BLaER1 treated with 17β-estradiol and CSF1 and Interleukin-3, amounts not matched to agents 10 nM and 100 nM (cell line): ENCODE data around the gene SRPRB.

Source experiments
- H3K27ac ChIP-seq, 11 experiments: shearing (Covaris generic); formaldehyde crosslinking; 2 replicates each; pipeline ENCODE4 v1.8.1; 2022
- H3K27me3 ChIP-seq, 11 experiments: shearing (Covaris generic); formaldehyde crosslinking; 2 replicates each; pipeline ENCODE4 v1.8.1; 2022
- H3K36me3 ChIP-seq, 11 experiments: shearing (Covaris generic); formaldehyde crosslinking; 2 replicates each; pipeline ENCODE4 v1.8.1; 2022
- H3K4me1 ChIP-seq, 10 experiments: shearing (Covaris generic); formaldehyde crosslinking; 2 replicates each; pipeline ENCODE4 v1.8.1; 2022
- H3K4me2 ChIP-seq, 11 experiments: shearing (Covaris generic); formaldehyde crosslinking; 2 replicates each; pipeline ENCODE4 v1.8.1; 2022
- H3K4me3 ChIP-seq, 10 experiments: shearing (Covaris generic); formaldehyde crosslinking; 2 replicates each; pipeline ENCODE4 v1.8.1; 2022
- H3K9ac ChIP-seq, 11 experiments: shearing (Covaris generic); formaldehyde crosslinking; 2 replicates each; pipeline ENCODE4 v1.8.1; 2022
- H3K9me3 ChIP-seq, 11 experiments: shearing (Covaris generic); formaldehyde crosslinking; replicated peaks in 1 of 11; 2 replicates each; pipeline ENCODE4 v1.8.1; 2022
- H4K20me1 ChIP-seq, 11 experiments: shearing (Covaris generic); formaldehyde crosslinking; 2 replicates each; pipeline ENCODE4 v1.8.1; 2022
- Cebpa-rat ChIP-seq, 11 experiments: shearing (Covaris generic); IDR thresholded peaks; 2 replicates each; pipeline ENCODE4 v1.8.1; 2022

Gene SRPRB

DNA sequence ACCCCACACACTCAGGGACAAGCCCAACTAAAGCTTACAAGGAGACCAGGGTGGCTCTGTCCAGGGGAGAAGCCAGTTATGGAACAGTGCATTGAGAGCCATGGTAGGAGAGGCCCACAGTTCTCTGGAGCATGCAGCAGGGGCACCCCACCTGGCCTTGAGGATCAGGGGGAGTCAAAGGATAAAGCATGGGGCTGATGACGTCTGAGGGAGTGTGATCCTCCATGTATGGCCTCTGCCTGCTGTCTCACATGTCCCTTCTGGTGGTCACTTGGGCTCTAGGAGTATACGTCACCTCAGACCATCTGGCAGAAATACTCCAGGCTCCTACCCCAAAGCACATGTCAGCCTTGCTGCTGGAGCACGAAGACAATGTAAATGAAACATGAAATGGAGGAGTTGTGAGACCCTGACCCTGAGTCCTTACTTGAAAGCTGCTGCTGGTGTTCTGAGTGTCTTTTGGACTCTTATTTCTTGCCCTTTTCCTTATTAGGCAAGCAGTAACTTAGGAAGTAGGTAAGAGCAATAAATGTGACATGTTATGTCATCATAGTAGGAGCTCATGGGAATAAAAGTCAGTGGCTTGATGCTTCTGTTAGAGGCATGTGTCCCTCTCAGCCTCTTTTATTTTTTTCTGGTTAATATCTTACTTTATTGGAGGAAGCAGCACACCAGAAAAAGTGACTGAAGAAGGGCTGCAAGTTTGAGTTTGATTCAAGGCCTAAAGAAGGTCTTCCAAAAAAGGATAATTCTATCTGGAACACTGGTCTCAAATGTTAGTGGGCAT lies 15.5 kb downstream of the SRPRB start:
- Histone ChIP-seq H3K4me3 (no peak overlapping the region), H3K36me3 (peaks cover 73 to 95% (median 89%) of the 10 kb centered on the region in 11 experiments)

GRCh38 chr3:133821767-133822638 lies 16.4 kb downstream of the SRPRB start:
- H3K9me3 ChIP-seq: no peaks in the 10 kb centered on the region

More for the DNA sequence above, 15.5 kb downstream of the SRPRB start:
- H3K4me2 ChIP-seq: peak overlapping the region in 8 of 11 experiments; percentile 51 to 86 (median 74); a peak in 13 of 22 replicates
- H4K20me1 ChIP-seq: peaks cover 0 to 64% (median 23%) of the 10 kb centered on the region in 11 experiments; a peak in 15 of 22 replicates
- peak overlapping the region in 2 of 11 experiments; percentile 3 to 11; a peak in 2 of 22 replicates for H3K9ac ChIP-seq
- peaks cover 0 to 39% (median 32%) of the 10 kb centered on the region in 10 experiments; a peak in 16 of 20 replicates for H3K4me1 ChIP-seq
- no peaks in the 10 kb centered on the region for H3K9me3 ChIP-seq
- no peak overlapping the region for H3K27ac ChIP-seq
- TF ChIP-seq Cebpa-rat (IDR thresholded peaks at IDR 0.05): no peak
- H3K27me3 ChIP-seq: no peaks in the 10 kb centered on the region

GRCh38 chr3:133824961-133825485 lies 19.4 kb downstream of the SRPRB start:
- no peak for TF ChIP-seq Cebpa-rat (IDR thresholded peaks at IDR 0.05)
- no peak overlapping the region for H3K27ac ChIP-seq
- peaks cover 0 to 51% (median 35%) of the 10 kb centered on the region in 10 experiments; a peak in 16 of 20 replicates for H3K4me1 ChIP-seq
- H3K4me3 ChIP-seq: no peak overlapping the region
- H3K4me2 ChIP-seq: no peak overlapping the region
- no peaks in the 10 kb centered on the region for H3K9me3 ChIP-seq
- peaks cover 42 to 67% (median 63%) of the 10 kb centered on the region in 11 experiments for H3K36me3 ChIP-seq
- no peaks in the 10 kb centered on the region for H3K27me3 ChIP-seq
- no peak overlapping the region for H3K9ac ChIP-seq
- H4K20me1 ChIP-seq: peaks cover 0 to 37% (median 23%) of the 10 kb centered on the region in 11 experiments; a peak in 15 of 22 replicates

More at GRCh38 chr3:133821767-133822638, 16.4 kb downstream of the SRPRB start:
- TF ChIP-seq Cebpa-rat (IDR thresholded peaks at IDR 0.05): no peak
- Histone ChIP-seq H4K20me1 (peaks cover 0 to 56% (median 23%) of the 10 kb centered on the region in 11 experiments; a peak in 15 of 22 replicates), H3K36me3 (peaks cover 63 to 91% (median 85%) of the 10 kb centered on the region in 11 experiments), H3K4me1 (peaks cover 0 to 39% (median 32%) of the 10 kb centered on the region in 10 experiments; a peak in 16 of 20 replicates), H3K27me3 (no peaks in the 10 kb centered on the region), H3K4me3 (peak overlapping the region in 1 of 10 experiments; percentile 18; a peak in 1 of 20 replicates), H3K4me2 (peak overlapping the region in 8 of 11 experiments; percentile 51 to 86 (median 74); a peak in 17 of 22 replicates), H3K27ac (no peak overlapping the region), H3K9ac (peak overlapping the region in 2 of 11 experiments; percentile 1 to 4; a peak in 1 of 22 replicates)

- TF ChIP-seq Cebpa-rat (IDR thresholded peaks at IDR 0.05): no peak
- Histone ChIP-seq H3K4me3 (no peak overlapping the region), H3K4me1 (peaks cover 0 to 46% (median 29%) of the 10 kb centered on the region in 10 experiments; a peak in 16 of 20 replicates), H3K27me3 (no peaks in the 10 kb centered on the region), H4K20me1 (peaks cover 0 to 26% (median 16%) of the 10 kb centered on the region in 11 experiments; a peak in 15 of 22 replicates), H3K9me3 (no peaks in the 10 kb centered on the region), H3K9ac (no peak overlapping the region), H3K36me3 (peaks cover 31 to 55% (median 52%) of the 10 kb centered on the region in 11 experiments), H3K4me2 (no peak overlapping the region), H3K27ac (no peak overlapping the region)
Observed at GRCh38 chr3:133825969-133826727, 20.5 kb downstream of the SRPRB start.

GRCh38 chr3:133827136-133827535 lies 21.5 kb downstream of the SRPRB start:
- no peak overlapping the region for H3K9ac ChIP-seq
- H3K4me3 ChIP-seq: no peak overlapping the region
- TF ChIP-seq Cebpa-rat (IDR thresholded peaks at IDR 0.05): no peak
- H4K20me1 ChIP-seq: peaks cover 0 to 16% (median 11%) of the 10 kb centered on the region in 11 experiments; a peak in 14 of 22 replicates
- H3K27me3 ChIP-seq: no peaks in the 10 kb centered on the region
- peaks cover 0 to 36% (median 19%) of the 10 kb centered on the region in 10 experiments; a peak in 16 of 20 replicates for H3K4me1 ChIP-seq
- H3K9me3 ChIP-seq: no peaks in the 10 kb centered on the region
- H3K36me3 ChIP-seq: peaks cover 21 to 45% (median 42%) of the 10 kb centered on the region in 11 experiments
- H3K4me2 ChIP-seq: no peak overlapping the region
- H3K27ac ChIP-seq: no peak overlapping the region

- no peak overlapping the region for H3K4me2 ChIP-seq
- H3K27ac ChIP-seq: no peak overlapping the region
- no peak overlapping the region for H3K9ac ChIP-seq
- no peaks in the 10 kb centered on the region for H3K27me3 ChIP-seq
- H3K4me1 ChIP-seq: peaks cover 0 to 31% (median 14%) of the 10 kb centered on the region in 10 experiments; a peak in 15 of 20 replicates
- H4K20me1 ChIP-seq: peaks cover 0 to 11% (median 5%) of the 10 kb centered on the region in 11 experiments; a peak in 11 of 22 replicates
- H3K36me3 ChIP-seq: peaks cover 17 to 42% (median 37%) of the 10 kb centered on the region in 11 experiments
- no peak overlapping the region for H3K4me3 ChIP-seq
- no peak for TF ChIP-seq Cebpa-rat (IDR thresholded peaks at IDR 0.05)
- H3K9me3 ChIP-seq: no peaks in the 10 kb centered on the region
Observed at GRCh38 chr3:133827684-133828083, 22.1 kb downstream of the SRPRB start.

GRCh38 chr3:133828576-133829309 lies 23.1 kb downstream of the SRPRB start:
- H3K9me3 ChIP-seq: no peaks in the 10 kb centered on the region
- no peak for TF ChIP-seq Cebpa-rat (IDR thresholded peaks at IDR 0.05)
- peak overlapping the region in 5 of 11 experiments; percentile 3 to 33 (median 30); a peak in 5 of 22 replicates for H3K4me2 ChIP-seq

More at GRCh38 chr3:133828576-133829309, 23.1 kb downstream of the SRPRB start:
- H4K20me1 ChIP-seq: peaks cover 0 to under 1% (median 0%) of the 10 kb centered on the region in 11 experiments; a peak in 1 of 22 replicates
- peaks cover 0 to 20% (median 3%) of the 10 kb centered on the region in 10 experiments; a peak in 10 of 20 replicates for H3K4me1 ChIP-seq
- H3K4me3 ChIP-seq: no peak overlapping the region
- no peak overlapping the region for H3K27ac ChIP-seq
- H3K27me3 ChIP-seq: no peaks in the 10 kb centered on the region
- H3K9ac ChIP-seq: no peak overlapping the region
- H3K36me3 ChIP-seq: peaks cover 11 to 35% (median 28%) of the 10 kb centered on the region in 11 experiments; a peak in 21 of 22 replicates
